Liver (tissue), 3 donors: ENCODE results near the gene RAB22A.

Experiments used
- ATF3 ChIP-seq: IDR thresholded peaks from 2 replicates; pipeline ENCODE4 v1.6.1; 2016; ENCODE audit warnings: antibody characterized with exemption
- CTCF ChIP-seq: fragments of 150-350 bp; IDR thresholded peaks from 2 replicates; pipeline ENCODE4 v1.5.1; 2017; ENCODE audit warnings: improper control_type of control experiment, low read depth, low read length; ENCODE audit not compliant: missing input control
- EGR1 ChIP-seq, 2 donors: IDR thresholded peaks; 2 replicates each; pipeline ENCODE4 v1.6.1; 2016 to 2018; ENCODE audit warnings: antibody characterized with exemption in 2 of 2, low read depth in 2 of 2
- FOXA2 ChIP-seq: IDR thresholded peaks from 2 replicates; pipeline ENCODE4 v1.6.1; 2016; ENCODE audit warnings: antibody characterized with exemption
- GABPA ChIP-seq, 2 donors: IDR thresholded peaks in 1 of 2; conservative IDR thresholded peaks in 1 of 2; 2 replicates each; pipeline ENCODE4 v1.6.1; 2016; ENCODE audit warnings: antibody characterized with exemption in 2 of 2, mild to moderate bottlenecking in 1 of 2, moderate library complexity in 1 of 2
- HNF4G ChIP-seq: IDR thresholded peaks from 2 replicates; pipeline ENCODE4 v1.6.1; 2016; ENCODE audit warnings: antibody characterized with exemption
- JUND ChIP-seq, 2 donors: IDR thresholded peaks; 2 replicates each; pipeline ENCODE4 v1.6.1; 2016; ENCODE audit warnings: antibody characterized with exemption in 2 of 2
- MAX ChIP-seq: IDR thresholded peaks from 2 replicates; pipeline ENCODE4 v1.6.1; 2016; ENCODE audit warnings: antibody characterized with exemption
- RAD21 ChIP-seq, 2 donors: IDR thresholded peaks; 2 replicates each; pipeline ENCODE4 v1.6.1; 2016; ENCODE audit warnings: antibody characterized with exemption in 2 of 2, mild to moderate bottlenecking in 2 of 2
- REST ChIP-seq: IDR thresholded peaks from 2 replicates; pipeline ENCODE4 v1.6.1; 2016; ENCODE audit warnings: antibody characterized with exemption, mild to moderate bottlenecking
- RXRA ChIP-seq, 2 donors: IDR thresholded peaks; 2 replicates each; pipeline ENCODE4 v1.6.1; 2017 to 2018; ENCODE audit warnings: antibody characterized with exemption in 2 of 2, mild to moderate bottlenecking in 1 of 2
- TAF1 ChIP-seq: conservative IDR thresholded peaks from 2 replicates; pipeline ENCODE4 v1.6.1; 2016; ENCODE audit warnings: antibody characterized with exemption, mild to moderate bottlenecking
- YY1 ChIP-seq: IDR thresholded peaks from 2 replicates; pipeline ENCODE4 v1.6.1; 2016; ENCODE audit warnings: antibody characterized with exemption, mild to moderate bottlenecking
- ZBTB33 ChIP-seq: IDR thresholded peaks from 2 replicates; pipeline ENCODE4 v1.6.1; 2016; ENCODE audit warnings: antibody characterized with exemption
- donor health status: healthy.
- donor health status: healthy.

GRCh38 chr20:58297394-58297793 is 12.1 kb upstream of the RAB22A start:
- TF ChIP-seq CTCF (no peak), TAF1 (no peak), REST (no peak), MAX (no peak), JUND (IDR thresholded peaks at IDR 0.05) (no peak), EGR1 (IDR thresholded peaks at IDR 0.05; ENCODE audit: low read depth in 2 of 2) (no peak), YY1 (no peak), RAD21 (IDR thresholded peaks at IDR 0.05) (no peak), GABPA (IDR thresholded peaks at IDR 0.05 in 1 of 2, conservative IDR thresholded peaks at IDR 0.05 in 1 of 2) (no peak), HNF4G (no peak), ATF3 (no peak), ZBTB33 (no peak), RXRA (IDR thresholded peaks at IDR 0.05) (no peak), FOXA2 (no peak)
